Endothelial cell of umbilical vein (primary cell): ENCODE measurements around the gene KPTN. TPM values are rescaled to one million over a fixed set of nuclear protein-coding genes. Genes with fewer than 3 reads are reported as not detected.

ENCODE experiments used
- BruUV-seq: library from RNA; stranded (reverse); fragments of 400-500 nt; replicated peaks from 2 replicates; lab custom pipeline; 2021; lab: Mats Ljungman, UMichigan
- CTCF ChIA-PET: fragments of 300-600, 350-600 bp; sonication (Branson Sonifier 250); formaldehyde crosslinking; loops from one replicate; lab custom pipeline; 2021; ENCODE audit warnings: antibody characterized with exemption, inconsistent platforms; lab: Charles Lee
- POLR2A ChIA-PET: fragments of 300-600, 350-600 bp; sonication (Branson Sonifier 250); formaldehyde crosslinking; loops from one replicate; lab custom pipeline; 2021; ENCODE audit warnings: antibody characterized with exemption, inconsistent platforms; lab: Charles Lee
- DNase-seq: peaks from one replicate; pipeline ENCODE4 v3.0.0-alpha.2; 2011; ENCODE audit warnings: low read depth, low spot score
- FAIRE-seq: peaks from 2 replicates; lab custom pipeline; 2011; peaks lifted over from hg19 to GRCh38; lab: Jason Lieb, UNC
- H2AFZ ChIP-seq: 2 replicates; pipeline ENCODE4 v1.6.0; 2012; ENCODE audit warnings: low read depth, low read length, control low read depth, inconsistent platforms
- H3K27ac ChIP-seq: 2 replicates; pipeline ENCODE4 v1.5.1; 2011; ENCODE audit warnings: low read depth, mild to moderate bottlenecking, control low read depth, low read length, moderate library complexity; ENCODE audit not compliant: insufficient read depth
- H3K27me3 ChIP-seq, 2 experiments: 2 replicates each; pipeline versions ENCODE4 v1.6.0 to v1.6.1; 2011; ENCODE audit warnings: low read length in 2 of 2, mixed read lengths in 1 of 2; ENCODE audit not compliant: control insufficient read depth in 2 of 2, insufficient read depth in 2 of 2
- H3K36me3 ChIP-seq, 2 experiments: 2 replicates in 1 of 2; 3 replicates in 1 of 2; pipeline ENCODE4 v1.5.1; 2011; ENCODE audit warnings: low read length in 2 of 2, mild to moderate bottlenecking in 1 of 2, moderate library complexity in 1 of 2; ENCODE audit not compliant: control insufficient read depth in 2 of 2, insufficient read depth in 2 of 2; ENCODE audit errors: extremely low read depth in 1 of 2
- H3K4me1 ChIP-seq: 3 replicates; pipeline ENCODE4 v1.5.1; 2011; ENCODE audit warnings: mild to moderate bottlenecking, low read length; ENCODE audit not compliant: control insufficient read depth, insufficient read depth; ENCODE audit errors: extremely low read depth
- H3K4me2 ChIP-seq: 2 replicates; pipeline ENCODE4 v1.6.1; 2011; ENCODE audit warnings: low read length, control low read depth, mixed read lengths; ENCODE audit not compliant: insufficient read depth
- H3K4me3 ChIP-seq, 3 experiments: fragments of 200-600 bp in 1 of 3; sonication (generic), shearing (Covaris generic) in 1 of 3; replicated peaks in 1 of 3; 2 replicates each; pipeline ENCODE4 v1.5.1; 2011 to 2016; ENCODE audit warnings: control low read depth in 3 of 3, low read length in 3 of 3, mild to moderate bottlenecking in 2 of 3, inconsistent platforms in 1 of 3, low read depth in 1 of 3, moderate library complexity in 1 of 3; ENCODE audit not compliant: insufficient read depth in 1 of 3
- H3K79me2 ChIP-seq: 2 replicates; pipeline ENCODE4 v1.6.0; 2012; ENCODE audit warnings: low read length, inconsistent platforms; ENCODE audit not compliant: control insufficient read depth, insufficient read depth
- H3K9ac ChIP-seq: replicated peaks from 2 replicates; pipeline ENCODE3; 2011; ENCODE audit warnings: low read length, control low read depth; ENCODE audit not compliant: insufficient read depth; ENCODE audit errors: extremely low read depth
- H3K9me1 ChIP-seq: replicated peaks from 3 replicates; pipeline ENCODE4 v1.6.0; 2011; ENCODE audit warnings: mild to moderate bottlenecking, low read length; ENCODE audit not compliant: control insufficient read depth, insufficient read depth; ENCODE audit errors: extremely low read depth
- H3K9me3 ChIP-seq: replicated peaks from 2 replicates; pipeline ENCODE4 v1.5.1; 2012; ENCODE audit warnings: low read length, inconsistent platforms; ENCODE audit not compliant: control insufficient read depth, insufficient read depth
- H4K20me1 ChIP-seq: replicated peaks from 2 replicates; pipeline ENCODE3; 2011; ENCODE audit warnings: mild to moderate bottlenecking, low read length; ENCODE audit not compliant: control insufficient read depth, insufficient read depth; ENCODE audit errors: extremely low read depth
- CTCF ChIP-seq, 2 donors: IDR thresholded peaks; 1 replicate in 1 of 2; 2 replicates in 1 of 2; pipeline ENCODE4 v1.5.1; 2011; ENCODE audit warnings: low read length in 2 of 2, mild to moderate bottlenecking in 2 of 2, moderate library complexity in 2 of 2, control low read depth in 1 of 2, inconsistent platforms in 1 of 2, low read depth in 1 of 2; ENCODE audit not compliant: insufficient read depth in 1 of 2; ENCODE audit errors: extremely low read depth in 1 of 2
- EZH2 ChIP-seq: IDR thresholded peaks from 2 replicates; pipeline ENCODE4 v1.6.1; 2012; ENCODE audit warnings: borderline replicate concordance, low read depth, mild to moderate bottlenecking, moderate library complexity, low read length, inconsistent platforms; ENCODE audit not compliant: severe bottlenecking
- FOS ChIP-seq: IDR thresholded peaks from 2 replicates; pipeline ENCODE4 v1.6.1; 2011; ENCODE audit warnings: mild to moderate bottlenecking, low read length, moderate library complexity, borderline replicate concordance; ENCODE audit not compliant: insufficient read depth
- GATA2 ChIP-seq: IDR thresholded peaks from 2 replicates; pipeline ENCODE4 v1.7.0; 2011; ENCODE audit warnings: low read depth, mild to moderate bottlenecking, moderate library complexity, mixed read lengths, low read length; ENCODE audit not compliant: insufficient read length, insufficient read depth
- JUN ChIP-seq: IDR thresholded peaks from 2 replicates; pipeline ENCODE4 v1.6.1; 2011; ENCODE audit warnings: borderline replicate concordance, low read depth; ENCODE audit not compliant: insufficient read length, insufficient read depth
- MAX ChIP-seq: IDR thresholded peaks from 2 replicates; pipeline ENCODE4 v1.6.1; 2011; ENCODE audit not compliant: insufficient read depth, insufficient read length
- MYC ChIP-seq: IDR thresholded peaks from one replicate; pipeline ENCODE4 v1.6.1; 2011; ENCODE audit warnings: mild to moderate bottlenecking, low read depth, low read length
- POLR2A ChIP-seq: IDR thresholded peaks from 2 replicates; pipeline ENCODE4 v1.6.1; 2012; ENCODE audit warnings: low read depth, mild to moderate bottlenecking, control low read depth, low read length
- POLR2AphosphoS5 ChIP-seq: IDR thresholded peaks from 2 replicates; pipeline ENCODE4 v1.6.1; 2012; ENCODE audit warnings: low read depth, mild to moderate bottlenecking, control low read depth, low read length, moderate library complexity; ENCODE audit not compliant: insufficient read depth
- dilution Hi-C: fragments of 300-500 bp; cut with MboI; formaldehyde crosslinking; loops from one replicate; pipeline ENCODE4 v1.15.0; 2019; ENCODE audit warnings: low sequenced_read_pairs; ENCODE audit not compliant: extremely low pct_ligation_motif_present
- intact Hi-C: fragments of 100-400 bp; cut with micrococcal nuclease; formaldehyde crosslinking; loops from one replicate; pipeline ENCODE4 v1.10.0; 2022
- polyA plus RNA-seq, 4 experiments: library from polyadenylated mRNA; depleted of rRNA in 3 of 4; stranded (reverse) in 3 of 4; unstranded in 1 of 4; fragments of >200 nt; gene quantifications; 2 replicates each; pipeline versions ENCODE4 v1.2.1 to v1.2.3, GENCODE V29; 2011 to 2012; ENCODE audit warnings: missing spikeins in 1 of 4
- total RNA-seq: library from RNA; stranded (reverse); gene quantifications from 2 replicates; pipeline ENCODE4 v1.2.3, GENCODE V29; 2021

The KPTN gene
- total and polyA plus RNA-seq, 2 donors (not counting 3 experiments of a cell fraction or from before 2014, with no cell fraction given): 14.7 to 15.5 TPM

- Histone ChIP-seq H3K79me2 (no peaks in the 10 kb centered on the region), H3K4me1 (no peaks in the 10 kb centered on the region), H3K9me3 (no peaks in the 10 kb centered on the region), H3K4me3 (no peak overlapping the region), H3K27ac (no peak overlapping the region), H2AFZ (no peak overlapping the region), H3K27me3 (no peaks in the 10 kb centered on the region), H3K36me3 (peaks cover 3 to 45% of the 10 kb centered on the region in 2 experiments), H3K9ac (no peak overlapping the region), H3K4me2 (no peak overlapping the region), H4K20me1 (no peaks in the 10 kb centered on the region), H3K9me1 (no peaks in the 10 kb centered on the region)
- CTCF ChIA-PET: interaction anchor here (1.1 to 2.0 kb wide), 3 partner anchors 10 to 58 kb away, joined by 3 to 6 read pairs (median 4); partner anchors contain the start of gene KPTN
- POLR2A ChIA-PET: no interaction called here
- intact Hi-C loops: no loop called here
- no peak for TF ChIP-seq EZH2
- no peak for TF ChIP-seq CTCF (IDR thresholded peaks at IDR 0.05; ENCODE audit: extremely low read depth in 1 of 2, insufficient read depth in 1 of 2, low read depth in 1 of 2, low read length in 2 of 2)
- no peak for TF ChIP-seq POLR2A
- no peak for TF ChIP-seq MAX
- no peak for TF ChIP-seq POLR2AphosphoS5
- TF ChIP-seq GATA2: no peak
- TF ChIP-seq FOS: no peak
- no peak for TF ChIP-seq JUN
- TF ChIP-seq MYC: no peak
- FAIRE-seq (no peak), DNase-seq (no peak)
- no TSS peak for BruUV-seq
- dilution Hi-C loops: no loop called here
Measured at GRCh38 chr19:47494211-47494547, 10.2 kb upstream of the KPTN start.
